ENCODE data around the gene PLPPR3. TPM values are rescaled to one million over a fixed set of nuclear protein-coding genes. Genes with fewer than 3 reads are reported as not detected.
A peak's percentile ranks its signal among the peaks of the same experiment; 100 is the strongest.

PLPPR3 gene
- total RNA-seq, 1 experiment from 2014 or later: 63.7 TPM

DNA sequence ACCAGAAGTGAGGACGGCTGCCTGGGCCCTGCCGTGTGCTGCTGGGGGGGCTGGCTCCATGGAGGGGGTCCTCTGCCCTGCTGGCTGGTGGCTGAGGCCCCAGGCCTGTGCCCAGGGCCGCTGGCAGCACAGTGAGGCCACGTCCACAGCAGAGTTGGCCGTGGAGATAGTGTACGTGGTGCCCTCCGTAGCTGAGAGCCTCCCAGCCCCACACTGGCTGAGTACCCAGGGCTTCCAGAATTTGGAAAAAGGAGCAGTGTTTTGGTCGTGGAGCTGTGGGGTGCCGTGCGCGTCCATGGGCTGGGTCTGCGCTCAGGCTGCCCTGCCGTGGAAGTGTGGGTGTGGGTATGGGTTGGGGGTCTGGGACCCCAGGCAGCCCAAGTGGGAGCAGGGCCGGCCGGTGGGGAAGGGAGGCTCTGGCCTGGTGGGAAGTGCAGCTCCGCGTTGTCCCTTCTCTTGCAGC, 18.6 kb downstream of the PLPPR3 start:
- Histone ChIP-seq H3K27me3 (ENCODE audit: control insufficient read depth, insufficient read depth, low read length) (no peaks in the 10 kb centered on the region), H3K36me3 (ENCODE audit: control insufficient read depth, insufficient read depth, low read length) (peaks cover 21% of the 10 kb centered on the region), H3K4me1 (ENCODE audit: control insufficient read depth, insufficient read depth, low read length) (peaks cover 18% of the 10 kb centered on the region), H3K27ac (ENCODE audit: low read length) (no peak overlapping the region), H3K4me3 (ENCODE audit: low read depth in 2 of 2, low read length in 2 of 2) (no peak overlapping the region), H3K9me3 (ENCODE audit: control insufficient read depth, insufficient read depth, low read depth, low read length) (no peaks in the 10 kb centered on the region)
- TF ChIP-seq SIN3A (IDR thresholded peaks at IDR 0.05; ENCODE audit: borderline replicate concordance, insufficient read depth, low read depth, low read length) (no peak), POLR2AphosphoS5 (IDR thresholded peaks at IDR 0.05; ENCODE audit: low read depth, low read length) (no peak), TCF7L2 (IDR thresholded peaks at IDR 0.05; ENCODE audit: low read depth, low read length) (no peak), CTCF (IDR thresholded peaks at IDR 0.05) (no peak)
- TF ChIP-seq, protein P1, sequence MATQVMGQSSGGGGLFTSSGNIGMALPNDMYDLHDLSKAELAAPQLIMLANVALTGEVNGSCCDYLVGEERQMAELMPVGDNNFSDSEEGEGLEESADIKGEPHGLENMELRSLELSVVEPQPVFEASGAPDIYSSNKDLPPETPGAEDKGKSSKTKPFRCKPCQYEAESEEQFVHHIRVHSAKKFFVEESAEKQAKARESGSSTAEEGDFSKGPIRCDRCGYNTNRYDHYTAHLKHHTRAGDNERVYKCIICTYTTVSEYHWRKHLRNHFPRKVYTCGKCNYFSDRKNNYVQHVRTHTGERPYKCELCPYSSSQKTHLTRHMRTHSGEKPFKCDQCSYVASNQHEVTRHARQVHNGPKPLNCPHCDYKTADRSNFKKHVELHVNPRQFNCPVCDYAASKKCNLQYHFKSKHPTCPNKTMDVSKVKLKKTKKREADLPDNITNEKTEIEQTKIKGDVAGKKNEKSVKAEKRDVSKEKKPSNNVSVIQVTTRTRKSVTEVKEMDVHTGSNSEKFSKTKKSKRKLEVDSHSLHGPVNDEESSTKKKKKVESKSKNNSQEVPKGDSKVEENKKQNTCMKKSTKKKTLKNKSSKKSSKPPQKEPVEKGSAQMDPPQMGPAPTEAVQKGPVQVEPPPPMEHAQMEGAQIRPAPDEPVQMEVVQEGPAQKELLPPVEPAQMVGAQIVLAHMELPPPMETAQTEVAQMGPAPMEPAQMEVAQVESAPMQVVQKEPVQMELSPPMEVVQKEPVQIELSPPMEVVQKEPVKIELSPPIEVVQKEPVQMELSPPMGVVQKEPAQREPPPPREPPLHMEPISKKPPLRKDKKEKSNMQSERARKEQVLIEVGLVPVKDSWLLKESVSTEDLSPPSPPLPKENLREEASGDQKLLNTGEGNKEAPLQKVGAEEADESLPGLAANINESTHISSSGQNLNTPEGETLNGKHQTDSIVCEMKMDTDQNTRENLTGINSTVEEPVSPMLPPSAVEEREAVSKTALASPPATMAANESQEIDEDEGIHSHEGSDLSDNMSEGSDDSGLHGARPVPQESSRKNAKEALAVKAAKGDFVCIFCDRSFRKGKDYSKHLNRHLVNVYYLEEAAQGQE (IDR thresholded peaks at IDR 0.05; ENCODE audit: insufficient read depth in 1 of 2, low read depth in 2 of 2, low read length in 1 of 2): no peak
- intact Hi-C loops (cut with micrococcal nuclease; ENCODE audit: unreplicated experiment) (no loop called here), in situ Hi-C loops (cut with HindIII; ENCODE audit: low pct_unique_long_range_greater_than_20kb, low sequenced_read_pairs) (no loop called here)
- no peak for ATAC-seq
- POLR2A ChIA-PET: no interaction called here
- CTCF ChIA-PET: no interaction called here
- DNase-seq (ENCODE audit: low read depth, low spot score): no peak
- BruUV-seq (replicated peaks): no TSS peak

GRCh38 chr19:802498-803098, 19.2 kb downstream of the PLPPR3 start:
- ATAC-seq (no peak), DNase-seq (ENCODE audit: low read depth, low spot score) (no peak)
- peak overlapping the region; percentile 89; the same call in 1 of the 2 replicates for H3K27ac ChIP-seq (ENCODE audit: low read length)
- peaks cover 17% of the 10 kb centered on the region for H3K36me3 ChIP-seq (ENCODE audit: control insufficient read depth, insufficient read depth, low read length)
- CTCF ChIA-PET: interaction anchor here (0.6 kb wide), 1 partner anchor 239 kb away, joined by 3 read pairs; no protein-coding TSS in a partner anchor
- intact Hi-C loops (cut with micrococcal nuclease; ENCODE audit: unreplicated experiment) (no loop called here), in situ Hi-C loops (cut with HindIII; ENCODE audit: low pct_unique_long_range_greater_than_20kb, low sequenced_read_pairs) (no loop called here)
- no TSS peak for BruUV-seq (replicated peaks)
- no peaks in the 10 kb centered on the region for H3K9me3 ChIP-seq (ENCODE audit: control insufficient read depth, insufficient read depth, low read depth, low read length)
- H3K4me3 ChIP-seq (ENCODE audit: low read depth in 2 of 2, low read length in 2 of 2): peak overlapping the region in 1 of 2 experiments; percentile 82; a peak in 1 of 4 replicates
- H3K4me1 ChIP-seq (ENCODE audit: control insufficient read depth, insufficient read depth, low read length): peaks cover 18% of the 10 kb centered on the region
- TF ChIP-seq TCF7L2 (IDR thresholded peaks at IDR 0.05; ENCODE audit: low read depth, low read length): no peak
- TF ChIP-seq CTCF (IDR thresholded peaks at IDR 0.05): no peak
- TF ChIP-seq, protein P1 (IDR thresholded peaks at IDR 0.05; ENCODE audit: insufficient read depth in 1 of 2, low read depth in 2 of 2, low read length in 1 of 2): no peak
- TF ChIP-seq SIN3A (IDR thresholded peaks at IDR 0.05; ENCODE audit: borderline replicate concordance, insufficient read depth, low read depth, low read length): no peak
- no peak for TF ChIP-seq POLR2AphosphoS5 (IDR thresholded peaks at IDR 0.05; ENCODE audit: low read depth, low read length)
- POLR2A ChIA-PET: no interaction called here
- H3K27me3 ChIP-seq (ENCODE audit: control insufficient read depth, insufficient read depth, low read length): no peaks in the 10 kb centered on the region
